Glutamatergic neuron (in vitro differentiated cells): ENCODE results near the gene CTDSPL. TPM values are rescaled to one million over a fixed set of nuclear protein-coding genes. Genes with fewer than 3 reads are reported as not detected.

Source experiments
- DNase-seq: peaks from one replicate; pipeline ENCODE4 v3.0.0; 2022
- H3K27ac Mint-ChIP-seq: one replicate; pipeline ENCODE4 v1.8.0; 2020; ENCODE audit warnings: mild to moderate bottlenecking, mixed read lengths, inconsistent platforms; ENCODE audit not compliant: unreplicated experiment
- H3K27me3 Mint-ChIP-seq: one replicate; pipeline ENCODE4 v1.8.0; 2020; ENCODE audit warnings: mild to moderate bottlenecking, moderate library complexity, mixed read lengths, inconsistent platforms; ENCODE audit not compliant: unreplicated experiment
- H3K36me3 Mint-ChIP-seq: one replicate; pipeline ENCODE4 v1.8.0; 2020; ENCODE audit warnings: mild to moderate bottlenecking, mixed read lengths, inconsistent platforms; ENCODE audit not compliant: unreplicated experiment
- H3K4me1 Mint-ChIP-seq: one replicate; pipeline ENCODE4 v1.8.0; 2020; ENCODE audit warnings: mild to moderate bottlenecking, low read depth, mixed read lengths, inconsistent platforms; ENCODE audit not compliant: unreplicated experiment
- H3K4me3 Mint-ChIP-seq: one replicate; pipeline ENCODE4 v1.8.0; 2020; ENCODE audit warnings: mild to moderate bottlenecking, mixed read lengths, inconsistent platforms; ENCODE audit not compliant: unreplicated experiment
- H3K9me3 Mint-ChIP-seq: one replicate; pipeline ENCODE4 v1.8.0; 2020; ENCODE audit warnings: mild to moderate bottlenecking, moderate library complexity, mixed read lengths, inconsistent platforms; ENCODE audit not compliant: unreplicated experiment
- CTCF ChIP-seq: fragments of 200-600 bp; sonication (generic); IDR thresholded peaks from one replicate; pipeline ENCODE4 v1.5.0; 2021; ENCODE audit not compliant: partially characterized antibody, unreplicated experiment
- total RNA-seq: library from RNA; stranded (reverse); fragmentation: NEBNext Ultra II Directional; extraction: Animal tissue kit (Norgen Biotek cat#: 25700); gene quantifications from one replicate; pipeline ENCODE4 v1.2.1, GENCODE V29; 2021; ENCODE audit not compliant: unreplicated experiment

CTDSPL gene
- total RNA-seq, 1 donor from 2014 or later = 6.6 TPM

- H3K27me3 Mint-ChIP-seq = peaks cover 5% of the 10 kb centered on the region
- no peaks in the 10 kb centered on the region for H3K36me3 Mint-ChIP-seq
- TF ChIP-seq CTCF = no peak
- no peak for DNase-seq
- H3K4me3 Mint-ChIP-seq = no peak overlapping the region
- no peak overlapping the region for H3K27ac Mint-ChIP-seq
- H3K9me3 Mint-ChIP-seq = no peaks in the 10 kb centered on the region
- peaks cover 1% of the 10 kb centered on the region for H3K4me1 Mint-ChIP-seq
Measured at GRCh38 chr3:37993067-37993455, 131.4 kb downstream of the CTDSPL start.

GRCh38 chr3:37993460-37993819 is 131.8 kb downstream of the CTDSPL start:
- no peaks in the 10 kb centered on the region for H3K36me3 Mint-ChIP-seq
- peaks cover 1% of the 10 kb centered on the region for H3K4me1 Mint-ChIP-seq
- no peak for DNase-seq
- no peak overlapping the region for H3K27ac Mint-ChIP-seq
- no peak for TF ChIP-seq CTCF
- H3K27me3 Mint-ChIP-seq = peaks cover 2% of the 10 kb centered on the region
- no peaks in the 10 kb centered on the region for H3K9me3 Mint-ChIP-seq
- H3K4me3 Mint-ChIP-seq = peak overlapping the region; percentile 84

GRCh38 chr3:37993820-37994638 is 132.3 kb downstream of the CTDSPL start:
- Mint-ChIP-seq H3K36me3 (no peaks in the 10 kb centered on the region), H3K27ac (no peak overlapping the region), H3K4me3 (peak overlapping the region; percentile 84), H3K4me1 (peaks cover 1% of the 10 kb centered on the region), H3K9me3 (no peaks in the 10 kb centered on the region), H3K27me3 (peaks cover 2% of the 10 kb centered on the region)
- TF ChIP-seq CTCF = no peak
- DNase-seq = peak; percentile 50

GRCh38 chr3:37994639-37994972 is 132.9 kb downstream of the CTDSPL start:
- peaks cover 6% of the 10 kb centered on the region for H3K27me3 Mint-ChIP-seq
- H3K27ac Mint-ChIP-seq = no peak overlapping the region
- H3K4me3 Mint-ChIP-seq = peak overlapping the region; percentile 84
- DNase-seq = no peak
- H3K4me1 Mint-ChIP-seq = peaks cover 3% of the 10 kb centered on the region
- no peaks in the 10 kb centered on the region for H3K36me3 Mint-ChIP-seq
- TF ChIP-seq CTCF = no peak
- peaks cover 1% of the 10 kb centered on the region for H3K9me3 Mint-ChIP-seq
